Kidney epithelial cell (primary cell): Measurements from ENCODE around the gene EXOSC5. TPM values are rescaled to one million over a fixed set of nuclear protein-coding genes. Genes with fewer than 3 reads are reported as not detected.
A peak's percentile ranks its signal among the peaks of the same experiment; 100 is the strongest.
"Not testable (repeated sequence)": the region's sequence is repeated elsewhere in the genome, so short reads cannot be mapped to it uniquely, and the experiment has no call there.

Experiments used
- DNase-seq: peaks from one replicate; pipeline ENCODE4 v3.0.0-alpha.2; 2010; ENCODE audit warnings: low read depth
- H3K27me3 ChIP-seq: 2 replicates; pipeline ENCODE4 v1.6.0; 2011; ENCODE audit warnings: low read length; ENCODE audit not compliant: control insufficient read depth, insufficient read depth
- H3K36me3 ChIP-seq: 2 replicates; pipeline ENCODE4 v1.5.1; 2011; ENCODE audit warnings: low read length; ENCODE audit not compliant: control insufficient read depth, insufficient read depth
- H3K4me3 ChIP-seq: 2 replicates; pipeline ENCODE4 v1.5.1; 2011; ENCODE audit warnings: low read depth, mild to moderate bottlenecking, control low read depth, low read length
- total RNA-seq: library from RNA; depleted of rRNA; stranded (reverse); fragments of >200 nt; gene quantifications from 2 replicates; pipeline ENCODE4 v1.2.3, GENCODE V29; 2015
- TF ChIP-seq, protein P1 (sequence below): IDR thresholded peaks from 2 replicates; pipeline ENCODE4 v1.5.1; 2011; ENCODE audit warnings: mild to moderate bottlenecking, moderate library complexity, low read length, control low read depth, inconsistent platforms; ENCODE audit not compliant: insufficient read depth, poor library complexity, severe bottlenecking

The EXOSC5 gene
- total RNA-seq, 1 donor from 2014 or later = 27.0 TPM

DNA sequence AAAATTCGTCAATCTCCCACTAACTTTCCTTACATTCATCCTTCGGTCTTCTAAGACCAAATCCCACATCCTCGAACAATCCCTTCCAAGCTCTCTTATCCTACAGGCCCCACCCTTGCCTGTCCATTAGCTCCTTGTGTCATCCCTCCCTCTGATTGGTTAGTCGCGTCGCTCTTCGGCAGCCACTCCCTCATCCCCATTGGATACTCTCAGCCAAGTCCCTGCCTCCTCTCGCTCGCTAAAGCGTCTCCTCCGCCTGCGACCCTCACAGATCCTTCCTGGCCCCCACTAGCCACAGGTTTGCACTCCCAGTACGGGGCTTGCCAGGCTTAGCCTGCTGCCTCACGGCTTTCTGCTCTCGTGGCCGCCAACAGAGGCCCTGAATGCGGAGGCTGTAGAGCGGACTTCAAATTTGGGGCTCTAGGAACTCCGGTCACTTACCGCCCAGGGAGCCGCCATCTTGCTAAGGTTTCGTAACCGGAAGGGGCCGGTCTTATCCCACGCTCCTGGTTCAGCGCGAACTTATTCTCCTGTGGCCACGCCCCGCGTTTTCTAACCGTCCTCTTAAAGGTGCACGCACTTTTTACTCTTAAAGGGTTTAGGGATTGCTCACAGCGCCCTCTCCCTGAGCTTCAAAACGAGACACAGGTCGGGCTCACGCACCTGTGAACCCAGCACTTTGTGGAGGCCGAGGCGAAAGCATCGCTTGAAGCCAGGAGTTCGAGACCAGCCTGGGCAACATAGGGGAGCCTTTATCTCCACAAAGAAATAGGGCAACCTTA, 42.5 kb upstream of the EXOSC5 start, which contains the start of gene DMAC2:
TSS of gene DMAC2 (minus strand) at position 472 of the 782 bp plus-strand sequence. CDS start at position 459, 13 bp downstream.
- TF ChIP-seq, protein P1, sequence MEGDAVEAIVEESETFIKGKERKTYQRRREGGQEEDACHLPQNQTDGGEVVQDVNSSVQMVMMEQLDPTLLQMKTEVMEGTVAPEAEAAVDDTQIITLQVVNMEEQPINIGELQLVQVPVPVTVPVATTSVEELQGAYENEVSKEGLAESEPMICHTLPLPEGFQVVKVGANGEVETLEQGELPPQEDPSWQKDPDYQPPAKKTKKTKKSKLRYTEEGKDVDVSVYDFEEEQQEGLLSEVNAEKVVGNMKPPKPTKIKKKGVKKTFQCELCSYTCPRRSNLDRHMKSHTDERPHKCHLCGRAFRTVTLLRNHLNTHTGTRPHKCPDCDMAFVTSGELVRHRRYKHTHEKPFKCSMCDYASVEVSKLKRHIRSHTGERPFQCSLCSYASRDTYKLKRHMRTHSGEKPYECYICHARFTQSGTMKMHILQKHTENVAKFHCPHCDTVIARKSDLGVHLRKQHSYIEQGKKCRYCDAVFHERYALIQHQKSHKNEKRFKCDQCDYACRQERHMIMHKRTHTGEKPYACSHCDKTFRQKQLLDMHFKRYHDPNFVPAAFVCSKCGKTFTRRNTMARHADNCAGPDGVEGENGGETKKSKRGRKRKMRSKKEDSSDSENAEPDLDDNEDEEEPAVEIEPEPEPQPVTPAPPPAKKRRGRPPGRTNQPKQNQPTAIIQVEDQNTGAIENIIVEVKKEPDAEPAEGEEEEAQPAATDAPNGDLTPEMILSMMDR = peak; percentile 56
- DNase-seq = peak; percentile 96
- H3K27me3 ChIP-seq = no peaks in the 10 kb centered on the region
- H3K4me3 ChIP-seq = peak within 1 kb of the TSS; percentile 98
- peaks cover 1% of the 10 kb centered on the region for H3K36me3 ChIP-seq

GRCh38 chr19:41437944-41438574, 40.9 kb upstream of the EXOSC5 start:
- TF ChIP-seq, protein P1 = no peak
- Histone ChIP-seq H3K27me3 (no peaks in the 10 kb centered on the region), H3K4me3 (no peak overlapping the region), H3K36me3 (peaks cover 1% of the 10 kb centered on the region)
- DNase-seq = no peak

DNA sequence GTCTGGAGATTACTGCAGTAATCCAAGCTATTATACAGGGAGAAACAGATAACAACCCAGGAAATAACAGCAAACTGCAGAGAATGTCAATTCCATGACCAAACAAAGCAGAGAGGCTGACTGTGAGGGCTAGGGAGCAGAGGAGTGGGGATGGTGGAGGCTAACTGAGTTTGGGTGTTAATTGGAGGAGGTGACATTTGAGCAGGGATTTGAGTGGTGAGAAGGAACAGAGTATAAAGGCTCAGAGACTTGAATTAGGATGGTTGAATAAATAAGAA, 39.5 kb upstream of the EXOSC5 start:
- peaks cover 1% of the 10 kb centered on the region for H3K36me3 ChIP-seq
- no peaks in the 10 kb centered on the region for H3K27me3 ChIP-seq
- H3K4me3 ChIP-seq = no peak overlapping the region
- TF ChIP-seq, protein P1 = no peak
- no peak for DNase-seq

- Histone ChIP-seq H3K4me3 (no peak overlapping the region), H3K36me3 (peaks cover 1% of the 10 kb centered on the region), H3K27me3 (no peaks in the 10 kb centered on the region)
- TF ChIP-seq, protein P1 = no peak
- DNase-seq = no peak
Measured at GRCh38 chr19:41435936-41436673, 38.9 kb upstream of the EXOSC5 start.

GRCh38 chr19:41435376-41435775, 38.2 kb upstream of the EXOSC5 start:
- DNase-seq, H3K36me3 ChIP-seq, H3K4me3 ChIP-seq, H3K27me3 ChIP-seq: not testable (repeated sequence)

GRCh38 chr19:41434450-41434849, 37.3 kb upstream of the EXOSC5 start:
- no peak for DNase-seq
- Histone ChIP-seq H3K4me3 (no peak overlapping the region), H3K27me3 (no peaks in the 10 kb centered on the region), H3K36me3 (peaks cover 2% of the 10 kb centered on the region)
- TF ChIP-seq, protein P1 = no peak
